ENCODE results near the gene FAM180A.
"Not testable (repeated sequence)": the region's sequence is repeated elsewhere in the genome, so short reads cannot be mapped to it uniquely, and the experiment has no call there.

Gene FAM180A

DNA sequence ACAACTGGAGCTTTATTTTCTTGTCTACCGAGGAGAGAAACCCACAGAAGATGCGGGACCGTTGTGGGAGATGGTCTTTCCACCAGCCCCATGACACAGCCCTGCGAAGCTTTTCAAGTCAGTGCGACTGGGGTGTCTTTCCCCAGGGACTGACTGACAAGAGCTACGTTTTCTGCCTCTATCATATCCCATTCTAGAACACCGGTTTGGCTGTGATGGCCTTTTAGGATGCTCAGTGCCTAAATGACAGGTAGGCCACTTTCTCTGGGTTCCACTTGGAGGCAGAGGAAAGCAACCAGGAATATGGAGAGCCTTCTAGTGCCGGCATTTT is 37.5 kb downstream of the FAM180A start:
- DNase-seq: no peak

DNA sequence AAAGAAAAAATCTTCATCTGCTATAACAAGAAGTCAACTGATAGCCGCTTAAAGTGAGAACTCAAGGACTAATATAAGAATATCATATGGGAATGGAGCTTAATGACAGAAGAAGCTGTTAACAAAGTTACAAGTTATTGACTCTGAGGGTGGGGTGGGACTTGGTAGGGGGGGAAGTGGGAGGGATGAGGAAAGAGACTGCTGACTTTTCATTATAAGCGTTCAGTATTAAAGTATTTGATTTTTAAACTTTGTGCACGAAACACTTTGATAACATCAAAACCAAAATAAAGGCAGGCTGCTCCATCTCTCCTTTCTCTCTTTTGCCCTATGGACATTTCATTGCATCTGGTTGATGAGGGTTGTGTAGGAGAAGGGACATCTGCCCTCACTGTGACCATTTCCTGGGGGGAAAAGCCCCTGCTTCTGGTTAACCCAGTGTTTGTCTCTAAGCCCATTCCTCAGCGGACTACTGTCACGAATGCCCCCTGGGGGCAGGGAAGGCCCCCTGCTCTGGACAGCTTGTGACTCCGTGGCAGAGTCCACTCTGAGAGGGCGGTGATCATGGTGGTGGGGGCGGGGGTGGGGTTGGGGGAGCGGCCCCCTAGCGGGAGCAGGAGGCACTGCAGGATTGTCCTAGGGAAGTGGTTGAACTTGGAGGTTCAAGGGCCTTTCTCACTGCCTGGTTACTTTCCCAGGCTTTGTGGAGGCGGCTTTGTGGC is 38.0 kb downstream of the FAM180A start:
- no peak for DNase-seq

DNA sequence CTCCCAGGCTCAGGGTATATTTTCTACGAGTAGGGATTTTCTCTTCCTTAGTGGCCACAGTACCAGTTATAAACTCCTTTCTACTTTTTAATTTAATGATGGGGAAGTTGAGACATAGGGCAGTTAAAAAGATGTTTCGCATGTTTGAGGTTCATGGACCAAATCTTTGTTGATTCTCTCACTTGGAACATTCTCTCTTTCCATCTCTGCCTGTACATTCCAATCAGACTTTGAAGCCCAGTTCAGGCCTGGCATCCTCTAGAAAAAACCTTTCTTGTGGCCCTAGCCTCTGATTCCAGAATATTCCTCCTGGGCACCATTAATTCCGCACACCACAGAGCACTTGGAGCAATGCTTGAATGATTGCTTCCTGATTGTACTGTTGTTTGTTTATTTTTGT is 39.1 kb downstream of the FAM180A start:
- DNase-seq: no peak

DNA sequence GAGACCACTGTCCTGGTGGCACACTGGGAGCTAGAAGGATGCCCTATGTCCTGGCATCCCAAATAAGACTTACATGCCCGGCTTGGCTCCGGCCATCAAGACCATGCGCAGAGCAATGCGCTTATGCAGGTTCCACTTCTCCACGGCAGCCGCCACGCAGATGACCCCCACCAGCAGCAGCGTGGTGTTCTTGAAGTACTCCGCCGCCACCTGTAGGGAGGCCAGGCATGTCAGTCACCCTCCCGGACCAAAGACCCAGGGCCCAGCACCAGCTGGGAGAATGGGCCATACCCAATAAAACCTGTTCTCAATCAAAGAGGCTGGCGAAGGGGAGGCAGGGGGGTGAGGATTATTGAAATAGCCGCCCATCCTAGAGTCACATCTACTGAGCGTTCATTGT is 40.6 kb downstream of the FAM180A start:
- no peak for DNase-seq

DNA sequence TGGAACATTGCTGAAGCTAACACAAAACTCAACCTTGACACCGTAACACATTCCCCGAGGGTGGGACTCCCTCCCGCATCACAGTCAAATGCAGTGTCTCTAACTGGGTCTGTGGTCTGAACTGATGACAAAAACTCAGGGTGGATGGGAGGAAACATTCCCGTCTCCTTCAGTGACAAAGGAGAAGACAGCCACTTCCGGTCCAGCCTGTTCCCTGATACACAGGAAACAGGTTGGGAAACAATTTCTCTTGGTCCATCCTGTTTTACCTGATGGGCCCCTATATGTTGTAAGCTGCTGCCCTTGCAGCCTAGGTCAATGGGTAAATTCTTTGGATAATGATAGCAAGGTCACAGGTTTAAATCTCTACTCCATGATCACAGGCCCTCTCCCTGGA is 41.0 kb downstream of the FAM180A start:
- no peak for DNase-seq

DNA sequence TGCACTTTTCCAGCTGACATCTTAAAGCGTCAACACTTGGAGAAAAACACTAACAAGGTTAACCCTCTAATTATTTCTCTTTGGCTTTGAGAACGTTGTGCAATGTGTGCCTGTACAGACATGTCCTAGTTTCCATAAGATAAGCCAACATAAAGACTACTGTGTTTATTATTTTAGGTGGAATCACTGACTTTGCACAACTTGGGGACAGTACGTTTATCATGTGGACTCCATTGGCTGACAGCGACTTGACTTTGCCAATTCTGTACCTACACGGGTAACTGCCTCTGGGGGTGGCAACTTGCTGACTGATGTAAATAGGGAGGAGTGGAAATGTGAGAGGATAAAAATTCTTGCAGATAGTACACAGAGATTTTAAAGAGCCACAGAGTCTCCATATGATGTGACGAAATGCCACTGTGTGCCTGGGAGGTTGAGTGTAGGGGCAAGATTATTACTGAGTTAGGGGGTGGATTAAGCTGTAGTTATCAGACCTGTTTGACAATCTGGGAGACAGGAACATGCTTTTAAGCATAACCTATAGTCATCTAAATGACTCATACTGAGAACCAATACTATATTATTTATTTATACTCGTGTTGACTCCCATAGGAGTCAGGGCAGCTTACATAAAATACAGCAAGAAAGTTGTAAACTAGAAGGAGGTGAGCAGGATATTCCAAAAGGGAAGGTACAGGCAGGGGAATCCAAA is 41.6 kb downstream of the FAM180A start:
- no peak for DNase-seq

DNA sequence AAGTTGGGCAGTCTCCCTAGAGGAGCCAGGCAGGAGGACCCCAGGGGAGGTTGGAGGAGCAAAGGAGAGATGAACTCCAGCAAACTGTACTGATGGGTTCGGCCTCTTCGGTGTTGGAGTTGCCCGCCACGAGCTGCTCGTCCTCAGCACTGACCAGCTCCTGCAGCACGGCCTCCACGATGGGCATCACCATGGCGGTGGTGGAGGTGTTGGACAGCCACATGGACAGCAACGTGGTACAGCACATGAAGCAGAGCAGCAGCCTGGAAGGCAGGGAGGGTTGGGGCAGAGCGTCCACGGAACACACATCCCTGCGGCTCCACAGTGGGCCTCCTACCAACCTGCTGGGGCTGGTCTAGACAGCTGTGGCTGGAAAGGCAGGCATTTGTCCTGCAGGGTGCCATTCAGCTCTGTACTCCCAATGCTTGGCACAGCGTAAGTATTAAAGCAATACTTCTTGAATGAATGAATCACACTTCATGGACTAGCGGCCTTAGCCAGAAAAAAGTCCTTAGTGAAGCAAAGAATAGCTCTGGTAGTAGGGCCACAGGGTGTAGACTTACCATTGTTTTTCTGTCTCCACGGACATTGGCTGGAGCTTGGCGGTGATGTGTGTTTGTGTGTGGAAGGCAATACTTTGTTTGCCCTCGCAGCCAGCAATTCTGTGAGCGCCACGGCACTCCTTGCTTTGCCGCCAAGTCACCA is 42.4 kb downstream of the FAM180A start:
- no peak for DNase-seq

DNA sequence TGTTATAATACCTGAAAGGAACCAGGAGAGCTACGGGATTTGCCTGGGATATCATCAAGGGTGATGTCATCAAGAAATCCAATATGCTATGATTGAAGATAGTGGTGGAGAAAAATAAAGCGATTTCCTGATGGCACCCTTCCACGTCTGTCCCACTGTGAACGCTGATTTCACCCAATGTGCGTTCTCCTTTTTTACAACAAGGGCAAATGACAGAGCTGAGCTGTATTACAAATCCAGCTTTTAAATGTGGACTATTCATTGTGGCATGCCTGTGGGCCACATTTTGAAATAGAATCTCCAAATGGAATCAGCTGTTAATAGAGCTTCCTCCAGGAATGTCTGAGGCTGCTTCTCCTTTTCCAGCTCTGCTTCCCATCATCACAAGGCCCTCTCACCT is 43.9 kb downstream of the FAM180A start:
- DNase-seq: no peak

DNA sequence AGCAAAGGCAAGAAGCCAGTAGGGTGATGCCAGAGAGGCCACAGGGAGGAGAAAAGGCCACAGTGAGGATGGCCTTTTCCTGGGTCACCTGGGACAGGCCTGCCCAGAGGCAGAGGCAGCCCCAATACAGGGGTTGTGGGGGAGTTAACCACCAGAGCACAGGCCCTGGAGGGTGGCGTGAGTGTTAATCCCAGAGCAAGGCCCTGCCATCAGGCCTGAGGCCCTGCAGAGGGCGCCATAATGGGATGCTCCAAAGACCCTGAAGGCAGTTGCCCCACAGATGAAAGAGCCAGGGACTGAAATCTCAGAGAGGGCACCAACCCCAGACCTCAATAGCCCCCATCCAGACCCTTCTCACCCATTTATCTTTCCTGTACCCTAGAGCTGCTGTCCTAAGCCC is 44.5 kb downstream of the FAM180A start:
- DNase-seq: no peak

DNA sequence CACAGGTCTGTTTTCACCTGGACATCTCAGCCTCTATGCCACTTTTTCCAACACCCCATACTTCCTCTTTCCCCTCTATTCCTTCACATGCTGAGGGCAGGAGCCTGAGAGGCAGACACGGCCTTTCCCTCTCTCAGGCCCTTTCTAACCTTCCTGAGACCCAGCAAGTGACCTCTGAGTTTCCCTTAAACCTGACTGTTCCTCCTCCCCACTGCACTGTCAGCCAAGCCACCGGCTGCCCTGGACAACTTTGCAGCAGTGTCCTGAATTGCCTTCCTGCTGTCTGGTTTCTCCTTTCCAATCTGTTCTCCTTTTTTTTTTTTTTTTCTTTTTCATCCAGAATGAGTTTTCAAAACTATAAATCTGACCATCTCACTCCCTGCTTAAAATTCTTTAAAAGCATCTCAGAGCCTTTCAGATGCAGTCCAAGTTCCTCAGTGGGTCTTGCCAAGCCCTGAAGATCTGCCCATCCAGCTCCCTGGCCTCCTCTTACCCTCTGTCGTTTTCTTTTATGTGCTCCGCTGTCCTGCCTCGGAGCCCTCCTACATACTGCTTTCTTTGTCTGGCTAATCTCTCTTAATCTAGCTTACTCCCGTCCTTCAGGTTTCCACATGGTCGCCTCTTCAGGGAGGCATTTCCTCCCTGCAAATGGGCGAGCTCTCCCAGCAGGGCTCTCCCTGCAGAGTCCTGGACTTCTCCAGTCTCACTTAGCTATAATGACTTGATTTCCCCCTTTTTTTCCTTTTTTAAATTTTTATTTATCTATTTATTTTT is 51.1 kb downstream of the FAM180A start:
- DNase-seq: no peak

DNA sequence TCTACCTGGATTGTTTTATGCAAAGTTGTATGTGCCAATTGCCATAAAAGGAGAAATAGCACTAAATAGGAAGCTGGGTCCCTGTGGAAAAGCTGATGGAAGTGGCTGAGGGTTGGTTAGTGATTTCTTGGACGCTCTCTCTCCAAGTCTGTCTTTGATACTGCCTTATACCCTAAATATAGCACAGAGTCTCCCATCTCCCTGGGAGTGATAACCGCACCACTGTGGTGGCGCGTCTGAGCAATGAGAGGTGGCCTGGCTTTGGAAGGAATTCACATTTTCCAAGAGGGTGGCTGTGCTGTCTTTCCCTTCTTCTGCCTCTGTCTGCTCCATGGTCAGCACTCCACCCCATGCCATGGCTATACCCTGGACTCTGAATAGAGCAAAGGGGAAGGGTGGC is 55.1 kb downstream of the FAM180A start:
- no peak for DNase-seq

DNA sequence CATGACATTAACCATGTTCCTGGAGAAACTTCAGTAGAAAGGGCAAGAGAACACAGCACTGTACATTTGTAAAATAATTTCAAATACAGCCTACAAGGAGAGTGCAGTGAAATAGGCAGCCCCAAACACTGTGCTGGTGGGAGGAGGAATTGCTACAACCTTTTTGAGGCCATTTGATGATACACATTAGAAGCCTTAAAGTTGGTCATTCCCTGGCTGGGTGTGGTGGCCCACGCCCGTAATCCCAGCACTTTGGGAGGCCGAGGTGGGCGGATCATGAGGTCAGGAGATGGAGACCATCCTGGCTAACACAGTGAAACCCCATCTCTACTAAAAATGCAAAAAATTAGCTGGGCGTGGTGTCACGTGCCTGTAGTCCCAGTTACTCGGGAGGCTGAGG is 56.0 kb downstream of the FAM180A start:
- DNase-seq: not testable (repeated sequence)

DNA sequence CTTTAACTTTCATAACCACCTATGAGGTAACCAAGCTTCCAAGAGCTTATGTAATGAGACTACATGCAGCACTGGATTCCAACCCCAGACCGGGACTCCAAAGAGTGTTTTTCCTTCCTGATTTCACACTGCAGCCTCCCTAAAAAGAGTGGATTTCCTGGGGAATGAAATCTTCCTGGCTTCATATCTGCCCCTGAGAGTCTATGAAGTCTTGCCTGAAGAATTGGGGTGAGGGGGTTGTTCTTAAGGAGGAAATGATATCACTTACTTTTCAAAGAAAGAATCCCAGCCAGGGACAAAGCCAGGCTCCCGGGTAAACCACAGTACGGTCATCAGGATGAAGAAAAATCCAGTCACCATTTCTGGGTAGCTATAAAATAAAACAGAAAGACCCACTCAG is 56.6 kb downstream of the FAM180A start:
- no peak for DNase-seq

DNA sequence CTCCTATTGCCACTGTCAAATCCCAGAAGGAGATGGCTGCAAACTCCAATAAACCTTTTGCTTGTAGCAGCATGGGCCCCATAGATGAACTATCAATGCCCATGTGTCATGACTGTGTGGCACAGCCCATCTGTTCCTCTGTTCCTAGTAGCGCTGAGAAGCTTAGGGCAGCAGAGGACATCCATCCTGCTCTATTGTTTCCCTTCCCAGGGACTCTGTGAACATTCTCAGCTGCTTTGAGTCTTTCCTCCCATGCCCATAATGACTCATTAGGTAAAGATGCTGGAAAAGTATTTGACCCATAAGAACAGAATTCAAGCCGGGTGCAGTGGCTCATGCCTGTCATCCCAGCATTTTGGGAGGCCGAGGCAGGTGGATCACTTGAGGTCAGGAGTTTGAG is 58.0 kb downstream of the FAM180A start:
- no peak for DNase-seq

DNA sequence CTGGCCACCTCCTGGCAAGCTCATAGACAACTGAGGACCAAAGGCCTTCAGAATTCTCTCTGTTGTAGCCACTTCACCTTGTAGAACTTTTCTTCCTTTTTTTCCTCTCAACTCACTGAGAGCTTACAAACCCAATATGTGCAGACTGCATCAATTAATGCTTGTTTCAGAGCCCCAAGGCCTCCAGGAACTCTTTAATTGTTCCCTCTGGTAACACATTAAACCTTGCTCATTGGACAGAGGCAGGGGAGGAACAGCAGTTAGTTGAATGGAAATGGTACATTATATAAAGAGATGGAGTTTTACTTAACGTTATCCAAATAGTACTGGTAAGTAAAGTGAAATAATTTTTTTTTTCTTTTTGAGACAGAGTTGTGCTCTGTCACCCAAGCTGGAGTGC is 61.1 kb downstream of the FAM180A start:
- DNase-seq: no peak

DNA sequence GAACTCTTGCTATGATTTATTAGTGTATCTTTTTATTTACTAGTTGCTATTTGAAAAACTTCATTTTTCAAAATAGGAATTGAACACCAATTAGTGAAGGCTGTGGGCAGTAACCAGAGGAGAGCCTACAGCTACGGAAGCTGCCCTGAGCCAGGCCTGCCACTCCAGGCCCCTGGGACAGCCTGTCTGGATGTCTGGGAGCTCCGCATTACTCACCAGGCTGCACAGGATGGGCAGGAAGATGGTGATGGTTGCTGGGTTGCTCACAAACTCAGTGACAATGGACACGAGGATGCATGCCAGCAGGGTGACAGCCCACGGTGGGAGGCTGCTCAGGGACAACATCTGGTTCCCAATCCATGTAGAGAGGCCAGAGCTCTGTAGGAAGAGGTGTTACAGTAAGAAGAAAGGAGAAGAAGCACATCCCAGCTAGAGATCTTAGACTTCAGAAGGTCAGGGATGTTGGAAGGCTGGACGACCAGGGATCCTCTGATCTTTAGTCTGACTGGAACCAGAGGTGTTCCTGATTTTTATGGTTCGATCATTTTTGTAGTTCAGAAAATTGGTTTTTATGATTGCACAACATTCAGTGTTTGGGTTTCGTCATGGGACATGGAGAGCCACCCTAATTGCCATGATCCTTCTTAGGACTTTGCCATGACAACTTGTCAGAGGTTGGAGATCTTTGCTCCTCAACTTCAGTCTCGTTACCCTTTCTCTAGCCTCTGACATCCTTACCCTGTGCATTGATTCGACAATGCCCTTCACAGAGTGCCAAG is 63.1 kb downstream of the FAM180A start:
- no peak for DNase-seq

DNA sequence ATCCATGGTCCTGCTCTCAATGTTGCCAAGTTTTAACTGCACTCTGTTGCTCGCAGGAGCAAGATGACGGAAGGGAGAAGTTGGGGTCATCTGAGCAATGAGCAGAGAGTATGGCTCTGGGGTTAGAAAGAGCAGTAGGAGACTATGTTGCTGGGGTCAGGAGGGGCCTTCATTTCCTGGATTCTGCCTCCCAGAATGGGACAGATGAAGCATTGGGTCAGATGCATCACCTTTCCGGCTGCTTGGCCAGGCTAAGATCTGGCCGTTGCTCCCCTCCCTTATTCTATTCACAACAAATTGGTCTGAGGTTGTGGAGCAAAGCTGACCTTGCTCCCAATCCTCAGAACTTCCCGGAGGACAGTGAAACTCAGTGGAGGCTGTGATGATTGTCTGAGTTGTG is 63.9 kb downstream of the FAM180A start:
- DNase-seq: no peak

DNA sequence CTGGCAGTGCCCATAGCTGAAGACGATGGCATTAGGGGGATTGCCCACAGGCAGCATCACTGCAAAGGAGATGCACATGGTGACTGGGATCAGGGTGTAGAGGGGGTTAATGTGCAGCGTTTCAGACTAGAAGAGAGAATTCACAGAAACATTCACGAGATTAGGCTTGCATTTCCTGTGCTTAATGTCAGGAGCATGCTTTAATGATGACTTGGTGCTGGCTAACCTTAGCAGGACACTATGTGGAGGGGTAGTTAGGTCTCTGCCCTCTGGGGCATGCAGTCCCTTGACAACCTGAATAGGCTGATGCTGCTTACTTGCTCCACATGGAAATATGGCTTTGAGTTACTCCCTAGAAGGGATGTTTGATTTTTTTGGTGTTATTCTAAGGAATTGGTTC is 64.5 kb downstream of the FAM180A start:
- DNase-seq: no peak

DNA sequence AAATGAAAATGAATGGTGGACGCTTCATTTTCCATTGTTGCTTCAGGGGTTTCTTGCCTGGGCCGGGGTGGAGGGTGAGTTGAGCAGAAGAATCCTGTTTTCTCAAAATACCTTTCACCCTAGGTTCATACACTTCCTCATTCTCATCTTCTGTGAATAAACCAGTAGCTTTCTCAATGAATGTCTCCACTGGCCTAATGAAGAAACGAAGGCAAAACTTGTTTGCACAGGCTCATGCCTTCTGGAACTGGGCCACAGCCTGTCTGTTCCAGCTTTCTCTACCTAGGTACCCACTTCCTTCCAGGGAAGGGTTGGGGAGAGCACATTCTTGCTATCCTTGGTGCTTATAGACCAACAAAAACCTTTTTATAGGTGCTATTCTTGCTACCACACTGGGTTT is 65.0 kb downstream of the FAM180A start:
- DNase-seq: no peak

DNA sequence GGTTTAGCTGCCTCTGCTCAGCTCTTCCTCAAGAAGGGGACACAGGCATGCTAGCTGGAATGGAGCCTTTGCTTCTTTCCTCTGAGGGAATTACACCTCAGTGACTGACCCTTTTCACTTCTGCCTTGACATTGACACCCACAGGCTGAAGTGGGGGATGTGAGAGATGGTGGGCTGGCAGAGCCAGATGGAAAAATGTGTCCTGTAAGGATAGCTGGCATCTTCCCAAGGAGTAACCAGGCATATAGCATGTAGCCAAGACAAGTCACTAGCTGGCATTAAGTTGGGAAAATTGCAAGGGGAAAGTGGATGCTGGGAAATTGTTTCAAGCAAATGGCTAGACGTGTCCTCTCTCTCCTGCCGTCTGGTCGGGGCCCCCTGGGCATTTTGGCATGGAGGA is 66.4 kb downstream of the FAM180A start:
- DNase-seq: no peak

DNA sequence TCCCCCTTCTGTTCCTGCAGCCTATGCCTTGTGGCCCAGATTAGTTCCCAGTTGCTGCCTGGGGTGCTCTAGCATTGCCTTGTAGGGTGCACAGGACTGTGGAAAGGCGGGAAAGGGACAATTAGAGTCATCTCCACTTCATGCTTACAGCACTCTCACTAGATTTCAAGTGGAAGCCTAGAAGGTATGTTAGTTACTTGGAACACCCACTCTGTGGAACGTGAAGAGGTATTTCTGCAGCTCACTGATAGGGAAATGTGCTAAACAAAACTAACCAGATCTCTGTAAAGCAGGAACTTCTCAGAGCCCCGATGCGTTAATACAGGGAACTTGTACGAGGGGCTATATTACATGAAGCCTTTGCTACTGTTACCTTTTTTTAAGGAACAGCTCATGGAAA is 66.9 kb downstream of the FAM180A start:
- no peak for DNase-seq

Measured in activated effector memory CD4-positive, alpha-beta T cell treated with Interleukin-2 at 50 U/mL for 16 hours (primary cell).